HG03558 (cell line): ENCODE measurements around the gene RSAD2.
A peak's percentile ranks its signal among the peaks of the same experiment; 100 is the strongest.

Source experiments
- ATAC-seq: cut with Tn5 transposase; IDR thresholded peaks from one replicate; pipeline ENCODE4 v1.9.1; 2021; ENCODE audit warnings: moderate number of reproducible peaks; ENCODE audit not compliant: unreplicated experiment; ENCODE audit errors: extremely low read depth

RSAD2 gene

DNA sequence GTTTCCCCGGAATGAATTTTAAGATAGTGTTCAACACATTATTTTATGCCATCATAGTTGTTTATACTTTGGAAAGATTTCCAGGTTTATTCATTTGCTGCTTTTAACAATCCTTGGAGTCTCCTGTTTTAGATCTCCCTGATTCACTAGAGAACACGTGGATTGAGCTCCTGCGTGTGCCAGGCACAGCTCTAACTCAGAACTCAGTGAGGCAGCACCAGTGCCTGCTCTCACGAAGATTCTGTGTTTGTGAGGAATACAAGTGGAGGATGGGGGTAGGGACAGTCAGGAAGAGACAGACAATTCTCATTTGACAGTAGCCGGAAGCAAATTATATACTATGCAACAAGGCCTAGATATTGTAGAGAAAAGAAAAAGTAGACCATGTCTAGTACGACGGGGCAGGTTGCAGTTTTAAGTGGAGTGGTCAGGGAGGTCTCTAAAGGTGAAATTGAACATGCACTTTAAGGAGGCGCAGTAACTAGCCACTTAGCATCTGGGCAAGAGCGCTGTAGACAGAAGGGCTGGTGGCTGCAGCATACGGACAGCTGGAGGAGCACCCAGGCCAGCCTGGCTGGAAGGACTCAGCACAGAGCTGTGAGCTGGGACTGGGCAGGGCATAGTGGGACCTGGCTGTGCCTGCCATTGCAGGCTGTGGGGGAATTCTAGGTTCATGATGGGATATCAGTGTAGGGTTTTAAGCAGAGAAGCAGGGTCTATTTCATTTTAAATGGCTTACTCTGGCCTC is 63.9 kb downstream of the RSAD2 start:
- no peak for ATAC-seq

DNA sequence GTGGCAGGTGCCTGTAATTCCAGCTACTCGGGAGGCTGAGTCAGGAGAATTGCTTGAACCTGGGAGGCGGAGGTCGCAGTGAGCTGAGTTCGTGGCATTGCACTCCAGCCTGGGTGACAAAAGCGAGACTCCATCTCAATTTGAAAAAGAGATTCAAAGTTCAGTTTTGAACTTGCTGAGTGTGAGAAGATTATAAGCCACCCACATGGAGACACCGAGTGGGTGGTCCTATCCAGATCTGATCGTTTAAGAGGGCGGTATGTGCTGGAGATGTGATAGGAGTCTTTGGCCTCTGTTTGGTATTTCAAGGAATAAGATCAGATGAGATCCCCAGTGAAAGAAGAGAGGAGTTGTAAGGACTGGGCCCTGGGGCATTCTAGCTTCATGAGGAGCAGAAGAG is 65.3 kb downstream of the RSAD2 start:
- ATAC-seq, result no peak

DNA sequence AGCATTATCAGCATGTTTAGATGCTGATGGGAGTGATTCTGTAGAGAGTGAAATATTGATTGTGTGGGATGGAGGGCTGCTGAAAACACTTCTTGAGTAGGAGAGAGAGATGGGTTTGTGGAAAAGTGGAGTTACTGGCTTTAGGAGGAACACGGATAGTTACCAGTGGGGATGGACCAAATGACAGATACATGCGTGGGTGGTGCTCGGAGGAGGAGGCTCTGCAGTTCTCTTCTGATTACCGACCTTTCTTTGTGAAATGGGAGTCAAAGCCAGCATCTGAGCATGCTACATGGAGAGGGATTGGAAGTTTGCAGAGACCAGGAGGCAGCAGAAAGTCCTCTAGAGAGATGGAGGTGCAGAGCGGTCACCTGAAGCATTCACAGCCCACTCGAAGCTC is 65.9 kb downstream of the RSAD2 start:
- no peak for ATAC-seq

DNA sequence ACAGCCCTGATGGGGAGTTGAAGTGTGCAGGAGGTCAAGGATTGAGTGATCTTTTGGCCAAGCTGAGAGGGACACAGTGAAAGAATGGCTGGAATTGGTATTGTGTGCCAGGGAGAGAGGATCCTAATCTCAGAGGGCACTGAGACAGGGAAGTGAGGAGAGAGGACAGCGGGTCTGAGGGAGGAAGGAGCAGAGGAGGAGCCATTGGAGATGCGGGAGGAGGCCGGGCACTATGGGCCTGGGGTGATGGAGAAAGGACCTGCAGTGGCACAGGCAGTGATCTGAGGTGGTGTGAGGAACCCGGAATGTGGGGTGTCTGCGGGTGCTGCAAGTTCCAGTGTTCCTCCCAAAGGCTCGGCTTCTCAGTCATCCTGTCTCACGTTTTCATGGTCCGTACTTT is 66.4 kb downstream of the RSAD2 start:
- ATAC-seq, result no peak

DNA sequence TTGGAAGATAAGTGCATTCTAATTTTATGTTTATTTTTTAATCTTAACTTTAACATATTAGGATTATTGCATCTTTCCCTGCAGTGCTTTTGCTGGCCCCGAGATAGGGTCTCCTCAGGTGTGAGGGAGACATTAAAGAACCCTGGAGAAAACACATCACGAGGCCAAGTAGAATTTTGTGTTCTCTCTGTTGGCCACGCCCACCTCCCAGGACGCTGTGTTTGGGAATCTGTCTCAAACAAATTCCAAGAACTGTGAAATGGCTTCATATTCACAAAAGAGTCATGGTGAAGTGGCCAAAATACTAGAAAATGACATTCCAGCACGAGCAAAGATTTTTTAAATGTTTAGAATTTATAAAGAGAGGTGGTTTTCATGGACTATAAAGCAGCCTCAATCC is 67.0 kb downstream of the RSAD2 start:
- no peak for ATAC-seq

DNA sequence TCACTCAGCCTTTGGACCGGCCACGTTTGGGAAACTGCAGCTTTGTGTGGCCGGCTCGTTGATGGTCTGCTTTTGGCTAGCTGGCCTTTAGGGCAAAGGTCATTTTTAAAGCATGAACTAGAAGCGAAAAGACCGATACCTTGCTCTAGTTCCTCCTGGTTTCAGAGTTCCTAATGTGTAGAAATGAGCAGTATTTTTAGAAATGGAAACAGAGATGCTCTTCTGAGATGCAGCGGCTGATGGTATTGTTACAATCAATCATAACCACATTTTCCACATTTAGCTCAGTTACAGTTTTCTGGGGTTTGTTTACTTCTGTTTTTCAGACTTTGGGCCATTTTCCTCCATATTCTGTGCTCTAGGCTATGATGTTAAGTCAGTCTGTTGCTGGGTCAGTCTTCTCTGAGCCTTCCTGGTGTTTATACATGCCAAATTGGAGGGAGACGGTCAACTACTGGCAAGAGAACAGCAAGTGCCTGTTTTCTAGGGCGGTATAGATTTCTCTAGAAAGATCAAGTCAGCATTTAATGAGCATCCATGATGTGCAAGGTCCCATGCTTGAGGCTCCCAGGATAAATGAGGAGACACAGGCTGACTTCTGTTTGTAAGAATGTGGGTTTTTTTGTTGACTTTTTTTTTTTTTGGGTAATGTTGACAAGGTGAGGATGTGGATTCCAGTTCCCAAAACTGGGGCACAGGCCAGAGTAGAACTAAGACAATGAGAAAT is 67.7 kb downstream of the RSAD2 start:
- peak; percentile 97 for ATAC-seq

DNA sequence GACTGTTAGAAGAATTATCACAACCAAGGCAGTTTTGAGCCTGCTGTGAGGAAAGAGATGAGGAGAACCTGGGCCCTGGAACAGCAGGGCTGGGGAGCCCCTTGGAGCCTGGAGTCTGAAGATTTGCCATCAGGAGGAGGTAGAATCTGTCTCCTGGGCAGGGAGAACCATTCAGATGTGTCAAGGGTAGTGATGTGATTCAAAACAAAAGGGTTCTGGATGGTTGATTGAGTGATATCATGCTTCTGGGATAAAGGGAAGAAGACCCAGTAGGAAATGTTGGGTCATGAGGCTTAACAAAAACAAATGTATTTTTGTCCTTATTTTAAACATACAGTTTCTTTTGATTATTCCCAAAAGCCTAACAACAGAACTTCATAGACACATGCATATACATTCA is 68.2 kb downstream of the RSAD2 start:
- no peak for ATAC-seq

DNA sequence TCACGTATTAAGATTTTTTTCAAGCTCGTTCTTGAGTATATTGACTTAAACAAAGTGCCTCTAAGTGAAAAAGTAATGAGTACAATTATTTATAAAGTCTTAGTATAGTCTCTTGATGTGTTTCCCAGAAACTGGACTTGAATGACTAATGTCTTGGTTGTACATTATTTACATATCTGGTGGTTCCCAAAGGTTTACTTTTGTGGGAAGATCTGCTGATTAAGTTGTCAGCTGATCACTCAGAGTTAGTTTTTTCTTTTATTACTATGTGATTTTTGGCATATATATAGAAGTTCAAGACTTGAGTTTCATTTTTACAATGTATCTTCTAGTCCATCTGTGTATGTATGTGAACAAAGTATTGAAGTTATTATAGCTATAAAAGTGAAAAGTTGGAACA is 69.1 kb downstream of the RSAD2 start:
- no peak for ATAC-seq
